GM20431 (cell line): Measurements from ENCODE around the gene PCYT2.

Experiments
- in situ Hi-C: fragments of 300-500 bp; cut with MseI, MboI; formaldehyde crosslinking; loops from one replicate; pipeline ENCODE4 v1.15.0; 2020; ENCODE audit warnings: low sequenced_read_pairs; ENCODE audit not compliant: unreplicated experiment

The PCYT2 gene

DNA sequence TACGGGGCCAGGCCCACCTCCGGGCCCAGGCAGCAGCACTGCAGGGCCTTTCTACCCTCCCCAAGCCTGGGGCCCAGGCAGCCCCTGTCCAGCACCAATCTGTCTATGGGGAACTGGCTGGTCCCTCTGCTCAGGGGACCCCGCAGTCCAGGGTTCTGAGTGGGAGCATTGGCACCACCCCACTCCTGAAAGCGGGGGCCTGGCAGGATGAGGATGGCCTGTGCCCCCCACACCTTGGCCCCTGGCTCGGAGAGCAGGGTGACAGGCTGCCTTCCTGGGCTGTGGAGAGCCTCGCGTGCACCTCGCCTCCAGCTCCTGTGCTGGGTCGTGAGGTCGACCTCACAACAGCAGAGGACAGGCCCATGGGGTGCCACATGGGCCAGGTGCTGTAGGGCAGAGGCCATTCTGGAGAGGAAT lies 7.8 kb downstream of the PCYT2 start:
- in situ Hi-C loops, result no loop called here

DNA sequence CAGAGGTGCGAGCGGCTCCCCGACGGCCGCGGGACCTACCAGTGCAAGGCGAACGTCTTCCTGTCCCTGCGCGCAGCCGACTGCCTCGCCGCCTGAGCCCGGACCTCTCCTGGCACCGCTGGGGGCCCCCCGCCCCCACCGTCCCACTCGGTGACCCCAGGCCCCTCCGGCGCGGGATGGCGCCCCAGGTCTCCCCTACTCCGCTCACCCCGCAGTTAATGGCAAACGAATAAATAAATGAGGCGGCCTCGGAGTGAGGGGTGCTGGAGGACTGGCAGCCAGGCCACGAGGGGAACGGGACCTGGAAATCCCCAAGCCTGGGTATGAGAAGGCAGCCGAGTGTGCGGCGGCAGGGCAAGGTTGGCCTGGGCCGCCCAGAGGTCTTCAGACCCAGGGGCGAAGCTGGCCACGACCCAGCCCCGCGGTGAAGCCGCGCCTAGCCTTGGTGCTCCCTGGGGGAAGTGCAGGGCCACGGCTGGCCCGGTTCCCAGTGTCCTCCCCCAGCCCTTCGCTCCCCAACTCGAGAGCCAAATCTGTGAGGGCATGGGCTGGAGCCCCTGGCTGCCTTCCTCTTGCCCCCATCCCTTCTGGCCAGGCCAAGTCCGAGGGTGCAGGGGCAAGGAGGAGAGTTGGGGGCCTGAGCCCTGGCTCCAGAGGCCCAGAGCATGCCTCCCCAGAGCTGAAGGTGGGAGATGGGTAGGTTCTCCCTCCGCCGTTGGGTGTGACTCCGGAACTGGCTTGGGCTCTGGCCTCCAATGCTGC lies 8.4 kb downstream of the PCYT2 start:
- in situ Hi-C loops, result no loop called here

DNA sequence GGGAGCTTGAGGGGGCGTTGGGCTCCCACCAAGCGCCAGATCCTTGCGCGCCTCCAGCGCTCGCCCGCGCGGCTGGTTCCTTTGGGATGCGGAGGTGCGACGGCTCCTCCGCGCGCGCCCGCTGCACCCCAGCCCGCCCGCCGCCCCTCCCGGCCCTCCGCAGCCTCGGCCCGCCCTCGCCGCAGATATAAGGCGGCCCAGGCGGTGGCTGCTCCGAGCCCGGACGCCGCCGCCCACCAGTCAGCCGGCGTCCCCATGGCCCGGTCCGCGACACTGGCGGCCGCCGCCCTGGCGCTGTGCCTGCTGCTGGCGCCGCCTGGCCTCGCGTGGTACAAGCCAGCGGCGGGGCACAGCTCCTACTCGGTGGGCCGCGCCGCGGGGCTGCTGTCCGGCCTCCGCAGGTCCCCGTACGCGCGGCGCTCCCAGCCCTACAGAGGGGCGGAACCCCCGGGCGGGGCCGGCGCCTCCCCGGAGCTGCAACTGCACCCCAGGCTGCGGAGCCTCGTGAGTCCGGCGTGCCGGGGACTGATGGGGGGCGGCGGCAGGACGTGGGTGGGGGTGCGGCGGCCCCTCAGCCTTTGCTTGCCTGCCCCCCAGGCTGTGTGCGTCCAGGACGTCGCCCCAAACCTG lies 9.1 kb downstream of the PCYT2 start, which contains the start of gene NPB:
TSS of gene NPB (plus strand) at position 216 of the 630 bp plus-strand sequence. CDS start at position 256, 40 bp downstream.
- in situ Hi-C loops, result no loop called here

DNA sequence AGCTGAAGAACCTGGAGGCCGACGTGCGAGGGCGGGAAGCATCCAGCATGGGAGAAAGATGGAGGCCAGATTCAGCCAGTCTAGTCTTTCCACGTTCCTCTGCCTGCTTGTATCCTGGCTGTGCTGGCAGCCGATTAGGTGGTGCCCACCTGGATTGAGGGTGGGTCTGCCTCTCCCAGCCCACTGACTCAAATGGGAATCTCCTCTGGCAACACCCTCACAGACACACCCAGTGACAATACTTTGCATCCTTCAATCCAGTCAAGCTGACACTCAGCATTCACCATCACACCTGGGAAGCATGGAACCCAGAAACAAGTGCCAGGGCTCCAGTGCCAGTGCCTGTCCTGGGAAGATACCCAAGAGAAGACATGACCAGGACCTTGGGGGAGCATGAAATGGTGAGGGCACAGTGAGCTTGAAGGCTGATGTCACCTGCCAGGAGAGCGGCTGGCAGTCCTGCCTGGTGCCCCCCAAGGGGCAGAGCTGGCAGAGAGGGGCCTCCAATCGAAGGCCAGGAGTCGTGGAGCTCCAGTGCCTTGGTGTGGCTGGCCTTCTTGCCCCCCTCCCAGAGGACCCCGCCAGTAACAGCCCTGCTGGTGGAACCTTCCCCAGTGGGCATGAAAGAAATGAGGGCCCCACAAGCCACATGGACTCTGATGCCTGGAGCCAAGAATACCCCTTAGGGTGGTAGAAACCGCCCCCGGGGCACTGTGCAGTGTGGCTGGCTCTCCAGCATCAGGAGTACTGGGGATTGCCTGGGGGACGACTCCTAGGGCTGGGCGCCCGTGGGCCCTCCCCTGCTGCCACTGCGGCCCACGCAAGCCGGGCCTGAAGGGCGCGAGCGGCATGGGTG lies 9.8 kb downstream of the PCYT2 start:
- in situ Hi-C loops, result no loop called here

DNA sequence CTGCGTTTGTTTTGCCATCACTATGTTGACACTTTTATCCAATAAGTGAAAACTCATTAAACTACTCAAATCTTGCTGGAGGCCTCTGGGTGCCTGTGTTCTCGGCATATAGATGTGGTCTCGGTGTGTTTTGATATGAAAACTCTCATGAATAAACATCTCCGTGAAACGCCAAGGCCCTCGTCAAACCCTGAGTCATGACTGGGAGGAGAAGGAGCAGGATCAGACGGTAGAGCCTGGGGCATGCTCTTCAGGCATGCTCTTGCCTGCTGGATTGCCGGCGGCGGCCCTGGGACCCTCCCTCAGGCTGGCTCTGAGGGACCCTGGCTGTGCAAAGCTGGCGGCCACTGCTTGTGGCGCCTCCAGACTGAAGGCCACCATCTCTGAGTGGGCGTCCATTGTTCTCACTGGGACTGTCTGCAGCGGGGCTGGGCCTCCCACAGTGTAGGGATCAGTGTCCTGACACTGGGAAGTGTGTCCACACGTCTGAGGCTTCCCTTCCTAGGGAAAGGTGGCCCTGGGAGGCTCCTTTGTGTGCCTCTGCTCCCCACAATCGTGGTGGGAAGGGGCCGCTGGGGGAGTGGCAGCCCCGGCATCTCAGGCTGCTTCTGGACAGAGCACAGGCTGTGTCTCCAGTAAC lies 10.9 kb downstream of the PCYT2 start:
- in situ Hi-C loops, result no loop called here

DNA sequence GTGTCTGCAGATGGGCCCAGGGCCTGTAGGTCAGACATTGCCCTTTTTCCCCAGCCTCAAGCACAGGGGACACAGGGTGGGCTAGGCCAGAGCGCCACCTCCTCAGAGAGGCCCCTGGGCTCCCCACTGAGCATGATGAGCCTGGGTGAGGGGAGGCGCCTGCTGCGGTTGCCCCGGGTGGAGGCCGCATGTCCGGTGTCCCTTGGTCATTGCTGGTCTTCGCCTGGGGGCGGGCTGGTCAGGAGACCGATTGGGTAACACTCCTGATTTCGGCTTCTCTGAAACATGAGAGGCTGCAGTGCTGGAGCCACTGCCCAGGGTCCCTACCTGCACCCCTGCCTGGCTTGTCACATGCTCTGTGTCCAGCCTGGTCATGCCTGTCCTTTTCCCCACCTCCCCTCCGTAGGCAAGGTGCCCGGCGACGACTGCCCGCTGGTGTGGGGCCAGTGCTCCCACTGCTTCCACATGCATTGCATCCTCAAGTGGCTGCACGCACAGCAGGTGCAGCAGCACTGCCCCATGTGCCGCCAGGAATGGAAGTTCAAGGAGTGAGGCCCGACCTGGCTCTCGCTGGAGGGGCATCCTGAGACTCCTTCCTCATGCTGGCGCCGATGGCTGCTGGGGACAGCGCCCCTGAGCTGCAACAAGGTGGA lies 11.6 kb downstream of the PCYT2 start:
- in situ Hi-C loops, result no loop called here

DNA sequence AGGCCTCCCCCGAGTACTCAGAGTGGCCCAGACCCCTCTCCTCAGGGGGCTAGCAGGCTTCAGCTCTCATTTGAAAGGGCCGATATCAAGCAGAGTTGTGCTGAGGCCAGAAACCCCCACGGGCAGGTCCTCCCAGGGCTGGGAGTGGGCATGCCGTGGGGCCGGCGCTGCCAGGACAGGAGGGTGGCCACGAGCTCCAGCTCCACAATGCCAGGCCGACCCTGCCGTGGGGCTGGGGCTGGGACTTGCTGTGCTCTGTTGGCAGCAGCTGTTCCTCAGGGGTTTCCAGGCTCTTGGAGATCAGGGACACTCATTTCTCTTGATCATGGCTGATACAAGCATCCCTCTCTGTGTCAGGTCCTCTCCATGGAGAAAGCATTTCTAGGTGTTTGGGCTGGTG lies 12.3 kb downstream of the PCYT2 start:
- in situ Hi-C loops, result no loop called here

DNA sequence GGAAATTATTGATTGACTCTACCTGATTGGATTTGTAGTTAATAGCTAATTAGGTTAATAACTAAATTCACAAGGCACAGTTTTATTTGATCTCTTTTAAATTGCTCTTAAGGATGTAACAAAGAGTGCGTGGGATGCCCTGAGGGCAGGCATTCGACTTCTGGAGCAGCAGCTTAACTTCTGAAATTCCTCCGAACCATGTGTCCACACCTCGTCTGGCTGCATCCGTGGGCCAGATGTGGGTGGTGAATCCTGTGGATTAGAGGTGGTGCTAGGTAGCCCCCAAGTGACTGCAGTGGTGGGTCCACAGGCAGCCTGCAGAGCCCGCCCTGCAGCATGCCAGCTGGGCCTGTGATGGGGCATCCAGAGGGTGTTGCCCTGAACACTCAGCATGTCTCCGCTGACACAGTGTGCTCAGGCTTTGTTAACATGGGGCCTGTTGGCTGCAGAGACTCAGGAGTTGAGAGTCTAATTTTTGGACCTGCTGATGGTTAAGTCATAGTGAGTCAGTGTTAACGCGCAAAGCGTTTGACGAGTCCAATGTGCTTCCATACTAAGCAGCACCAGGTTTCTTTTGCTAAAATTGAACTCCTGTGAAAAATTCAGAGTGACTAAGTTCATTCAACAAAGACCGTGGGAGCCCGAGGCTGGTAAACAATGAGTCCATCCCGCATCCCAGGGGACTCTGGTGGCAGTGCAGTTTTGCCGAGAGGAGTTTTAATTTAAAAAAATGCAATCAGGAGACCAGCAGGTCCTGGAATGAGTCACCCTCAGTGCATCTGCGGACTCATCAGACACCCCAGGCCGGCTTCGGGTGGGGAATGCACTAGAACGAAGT lies 13.0 kb downstream of the PCYT2 start:
- in situ Hi-C loops, result no loop called here

DNA sequence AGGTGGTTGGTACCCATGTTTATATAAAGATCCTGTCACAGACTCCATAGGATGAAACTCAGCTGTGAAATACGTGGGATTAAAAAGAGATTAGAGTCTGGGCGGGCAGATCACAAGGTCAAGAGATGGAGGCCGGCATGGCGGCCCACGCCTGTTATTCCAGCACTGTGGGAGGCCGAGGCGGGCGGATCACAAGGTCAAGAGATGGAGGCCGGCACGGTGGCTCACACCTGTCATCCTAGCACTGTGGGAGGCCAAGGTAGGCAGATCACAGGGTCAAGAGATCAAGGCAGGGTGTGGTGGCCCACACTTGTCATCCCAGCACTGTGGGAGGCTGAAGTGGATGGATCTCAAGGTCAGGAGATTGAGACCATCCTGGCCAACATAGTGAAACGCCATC lies 15.8 kb downstream of the PCYT2 start:
- in situ Hi-C loops, result no loop called here

DNA sequence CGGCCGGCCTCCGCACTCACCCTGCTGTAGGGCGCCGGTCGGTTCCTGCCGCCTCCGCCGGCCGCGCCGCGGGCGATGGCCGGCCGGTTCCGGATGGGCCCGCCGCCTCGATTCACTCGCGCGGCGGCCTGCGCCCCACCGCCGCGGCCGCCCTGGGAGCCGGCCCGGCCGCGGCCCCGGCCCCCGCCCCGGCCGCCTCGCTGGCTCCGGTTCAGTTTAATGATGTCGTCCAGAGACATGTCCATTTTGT lies 20.0 kb downstream of the PCYT2 start:
- in situ Hi-C loops, result no loop called here

DNA sequence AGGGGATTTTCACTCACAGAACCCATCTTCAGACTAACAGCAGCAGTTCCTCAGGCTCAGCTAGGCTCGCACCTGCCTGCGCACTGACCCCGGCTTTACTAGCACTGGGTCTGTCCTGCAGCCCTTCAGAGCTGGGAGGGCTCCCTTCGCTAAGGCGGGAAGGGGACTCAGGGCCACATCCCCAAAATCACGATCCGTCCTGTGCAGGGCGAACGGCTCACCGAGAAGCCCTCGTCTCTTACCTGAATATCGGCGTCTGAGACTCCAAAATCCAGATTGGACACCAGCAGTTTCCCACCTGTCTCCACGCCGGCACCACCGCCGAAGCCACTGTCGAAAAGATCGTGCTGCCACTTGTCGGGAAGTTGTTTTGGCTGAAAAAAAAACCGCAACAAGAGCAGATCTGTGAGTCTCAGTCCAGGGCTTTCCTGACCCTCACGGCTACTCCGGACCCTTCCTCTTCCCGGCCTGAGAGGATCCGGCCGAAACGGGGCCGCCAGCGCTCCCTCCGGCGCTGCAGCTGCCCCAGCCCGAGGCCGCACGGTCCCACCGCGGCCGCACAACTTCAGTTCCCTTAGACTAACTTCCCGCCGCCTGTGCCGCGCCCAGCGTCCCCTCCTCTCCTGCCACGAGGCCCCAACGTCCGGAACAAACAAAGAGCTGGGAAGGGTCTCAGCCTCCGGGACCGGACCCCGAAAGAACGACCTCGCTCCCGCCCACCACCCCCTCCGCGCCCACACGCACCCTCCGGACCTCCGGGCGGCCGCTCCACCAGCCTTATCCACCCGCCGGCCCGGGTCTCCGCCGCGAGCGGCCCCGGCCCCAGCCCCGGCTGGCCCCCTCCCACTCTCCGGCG lies 20.5 kb downstream of the PCYT2 start:
- in situ Hi-C loops, result no loop called here

DNA sequence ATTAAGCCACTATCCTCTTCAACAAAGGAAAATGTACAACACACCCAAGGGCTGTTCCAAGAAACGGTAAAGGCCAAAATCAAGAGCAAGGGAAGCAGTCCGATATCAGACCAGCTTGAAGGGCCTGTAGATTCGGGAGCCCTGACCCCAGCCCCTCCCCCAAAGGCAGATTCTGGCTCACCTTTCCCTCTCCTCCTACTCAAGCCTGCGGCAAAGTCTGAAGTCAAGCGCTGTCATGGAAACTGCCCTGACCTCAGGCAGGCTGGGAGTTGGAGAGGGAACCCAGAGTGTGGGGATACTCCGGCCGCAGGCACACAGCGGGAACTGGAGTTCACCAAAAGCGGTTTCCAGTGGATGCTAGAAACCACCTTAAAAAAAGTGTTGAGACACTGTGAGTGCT lies 21.6 kb downstream of the PCYT2 start:
- in situ Hi-C loops, result no loop called here

DNA sequence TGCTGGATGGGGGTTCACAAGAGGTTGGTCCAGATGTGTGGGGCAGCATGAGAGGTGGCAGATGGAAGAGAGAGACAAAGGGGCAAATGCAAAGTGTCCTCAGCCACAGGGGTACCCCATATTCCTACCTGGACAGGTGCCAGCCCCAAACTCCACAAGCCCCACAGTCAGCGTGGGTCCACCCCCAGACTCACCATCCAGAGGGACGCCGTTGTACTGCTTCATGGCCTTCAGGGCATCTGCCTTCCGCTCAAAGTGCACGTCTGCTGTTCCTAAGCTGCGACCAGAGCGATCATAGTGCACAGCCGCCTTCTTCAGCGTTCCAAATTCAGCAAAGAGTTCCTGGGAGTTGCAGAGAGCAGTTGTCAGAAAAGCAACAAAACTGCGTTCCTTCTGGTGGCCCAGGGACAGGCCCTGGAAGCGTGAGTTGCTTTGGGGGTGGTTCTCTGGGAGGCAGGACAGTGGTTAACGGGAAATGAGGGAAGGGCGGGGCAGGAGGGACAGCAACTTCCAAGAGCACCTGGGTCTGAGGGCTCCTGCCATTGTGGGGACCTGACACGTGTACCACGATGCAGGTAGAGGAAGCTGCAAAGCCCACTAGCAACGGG lies 22.1 kb downstream of the PCYT2 start:
- in situ Hi-C loops, result no loop called here

DNA sequence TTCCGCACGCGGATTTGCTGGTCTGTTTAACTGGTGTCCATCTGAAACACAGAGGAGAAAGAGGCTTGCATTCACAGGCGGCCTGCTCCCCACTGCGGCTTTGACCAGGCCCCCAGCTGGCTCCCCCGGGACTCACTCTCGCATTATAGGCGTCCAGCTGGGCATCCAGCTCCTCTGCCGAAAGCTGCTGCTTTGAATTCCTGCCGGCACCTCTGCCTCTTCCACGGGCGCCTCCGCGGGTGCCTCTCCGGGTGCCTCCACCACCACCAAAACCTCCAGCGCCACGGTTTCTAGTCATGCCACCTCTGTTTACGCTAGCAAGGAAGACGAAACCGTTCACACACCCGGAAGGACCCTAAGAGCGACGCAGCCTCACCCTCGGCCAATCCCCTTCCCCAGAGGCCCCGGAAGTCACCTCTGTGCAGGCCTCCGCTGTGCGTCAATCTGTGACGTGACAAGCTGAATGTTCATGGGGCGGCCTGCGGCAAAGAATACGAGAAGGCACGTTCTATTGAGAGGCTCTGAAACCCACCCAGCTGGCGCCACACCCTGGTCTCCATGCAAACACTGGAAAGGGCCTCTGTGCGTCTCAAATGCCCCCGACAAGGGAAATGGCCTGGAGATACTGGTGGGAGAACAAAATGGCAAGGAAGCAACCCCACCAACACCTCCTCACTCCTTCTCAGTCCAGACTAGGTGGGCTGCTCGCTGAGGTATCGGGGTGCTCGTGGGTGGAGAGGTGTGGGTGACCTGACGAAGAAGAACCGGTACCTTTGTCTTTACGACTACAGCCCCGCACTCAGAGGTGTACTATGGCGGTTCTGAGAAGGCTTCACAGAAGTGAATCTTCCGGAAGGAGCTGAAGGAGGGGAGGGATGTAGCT lies 22.9 kb downstream of the PCYT2 start:
- in situ Hi-C loops, result no loop called here

DNA sequence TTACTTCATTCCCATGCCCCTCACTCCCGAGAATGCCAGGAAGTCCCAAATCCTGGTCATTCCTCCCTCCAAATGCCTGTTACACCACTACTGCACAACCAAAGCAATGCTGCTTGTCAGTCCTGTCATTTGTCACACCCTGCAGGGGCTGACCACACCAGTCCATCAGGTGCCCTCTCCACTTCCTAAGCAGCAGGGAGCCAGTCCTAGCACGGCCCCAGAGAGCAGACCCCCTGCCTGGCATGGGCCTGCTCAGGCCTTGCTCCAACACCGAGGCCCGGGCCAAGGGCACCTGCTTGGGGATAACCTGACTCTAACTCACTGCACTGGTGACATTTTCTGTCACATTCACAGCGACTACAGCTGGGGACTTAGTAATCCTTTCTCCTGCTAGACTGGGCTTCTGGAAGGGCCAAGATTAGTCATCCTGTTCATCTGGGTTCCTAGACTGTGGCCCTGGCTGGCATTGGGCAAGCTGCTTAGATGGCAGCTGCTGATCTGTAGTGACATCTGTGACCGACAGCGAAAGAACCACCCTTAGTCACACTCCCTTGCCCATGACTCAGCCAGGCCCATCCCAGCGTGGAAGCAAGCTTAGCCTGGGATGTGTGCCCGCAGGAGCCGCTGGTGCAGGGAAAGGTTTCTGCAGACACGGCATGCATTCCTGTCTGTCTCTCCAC lies 25.2 kb downstream of the PCYT2 start:
- in situ Hi-C loops, result no loop called here

DNA sequence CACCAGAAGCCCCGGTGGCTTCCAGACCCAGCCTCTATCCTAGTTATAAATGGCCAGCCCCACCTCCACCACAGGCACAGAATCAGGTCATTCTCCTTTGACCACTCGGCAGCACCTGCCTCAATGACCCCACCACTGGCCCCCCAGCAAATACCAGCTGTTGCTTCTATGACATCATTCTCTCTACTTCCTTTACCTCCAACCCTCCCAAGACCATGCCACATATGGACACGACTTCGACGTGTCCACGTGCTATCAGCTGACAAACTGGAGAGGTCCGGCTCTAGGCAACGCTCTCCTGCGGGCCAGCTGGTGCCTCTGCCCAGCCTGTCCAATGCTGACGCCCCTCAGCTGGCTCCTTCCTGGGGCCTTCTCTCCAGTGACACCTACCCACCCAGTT lies 25.7 kb downstream of the PCYT2 start:
- in situ Hi-C loops, result no loop called here

DNA sequence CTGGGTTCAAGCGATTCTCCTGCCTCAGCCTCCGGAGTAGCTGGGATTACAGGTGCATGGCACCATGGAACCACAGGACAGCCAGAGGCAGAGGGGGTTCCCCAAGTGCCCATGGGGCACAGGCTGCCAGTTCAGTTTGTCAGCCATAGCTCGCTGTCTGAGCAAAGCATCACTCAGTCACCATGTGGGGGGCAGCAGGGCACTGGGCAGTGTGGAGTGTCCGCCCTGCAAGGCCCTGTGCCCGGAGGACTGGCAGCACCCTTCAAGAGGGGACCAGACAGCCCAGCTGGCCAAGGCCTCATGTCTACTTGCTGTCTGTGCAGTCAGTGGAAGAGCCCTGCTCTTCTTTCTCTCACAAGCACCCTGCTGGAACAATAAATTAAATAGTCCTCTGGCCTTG lies 26.2 kb downstream of the PCYT2 start:
- in situ Hi-C loops, result no loop called here
